ENCODE results near the gene SEPTIN12. TPM values are rescaled to one million over a fixed set of nuclear protein-coding genes. Genes with fewer than 3 reads are reported as not detected.

Gene SEPTIN12, protein sequence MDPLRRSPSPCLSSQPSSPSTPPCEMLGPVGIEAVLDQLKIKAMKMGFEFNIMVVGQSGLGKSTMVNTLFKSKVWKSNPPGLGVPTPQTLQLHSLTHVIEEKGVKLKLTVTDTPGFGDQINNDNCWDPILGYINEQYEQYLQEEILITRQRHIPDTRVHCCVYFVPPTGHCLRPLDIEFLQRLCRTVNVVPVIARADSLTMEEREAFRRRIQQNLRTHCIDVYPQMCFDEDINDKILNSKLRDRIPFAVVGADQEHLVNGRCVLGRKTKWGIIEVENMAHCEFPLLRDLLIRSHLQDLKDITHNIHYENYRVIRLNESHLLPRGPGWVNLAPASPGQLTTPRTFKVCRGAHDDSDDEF
- 0.35 TPM for total RNA-seq (2013)
- polyA plus RNA-seq (not detected), polyA minus RNA-seq (not detected in 2 replicates), total RNA-seq (0 to 0.60 (median 0.10) reads per million in 11 experiments)

DNA sequence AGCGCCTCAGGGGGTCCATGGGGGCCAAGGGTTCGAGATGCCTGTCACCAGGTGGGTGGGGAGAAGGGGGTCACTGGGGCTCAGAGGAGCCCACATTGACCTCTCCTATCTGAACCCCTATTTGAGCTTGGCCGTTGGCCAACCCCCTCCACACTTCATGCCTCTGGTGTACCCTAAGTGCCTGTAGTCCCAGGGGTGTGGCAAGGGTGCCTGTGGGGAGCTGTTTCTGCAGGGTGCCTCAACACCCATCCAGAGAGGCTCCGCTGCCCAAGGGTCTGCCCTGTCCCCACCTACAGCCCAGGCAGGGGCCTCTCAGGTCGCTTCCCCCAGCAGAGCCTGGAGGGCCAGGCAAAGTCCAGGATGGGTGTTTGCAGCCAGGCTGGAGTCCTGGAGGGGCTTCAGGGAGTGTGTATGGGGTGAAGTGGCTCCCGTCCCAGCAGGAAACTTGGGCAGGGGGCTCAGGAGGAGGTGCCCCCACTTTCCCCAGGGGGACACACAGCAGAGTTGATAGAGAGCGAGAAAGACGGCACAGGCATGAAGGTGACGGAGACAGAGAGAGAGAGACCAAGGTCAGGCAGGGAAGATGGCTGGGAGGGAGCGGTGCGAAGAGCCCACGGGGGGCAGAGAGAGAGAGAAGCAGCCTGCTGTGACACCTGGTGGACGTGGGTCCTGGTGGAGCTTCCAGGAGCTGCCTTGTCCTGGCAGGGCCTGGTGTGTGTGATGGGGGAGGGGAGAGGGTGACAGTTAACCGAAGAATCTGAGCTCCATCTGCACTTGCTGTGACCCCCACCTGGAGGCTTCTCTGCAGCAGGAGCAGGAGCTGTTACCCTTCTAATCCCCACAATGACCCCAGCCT lies at the start of gene SEPTIN12:
Gene SEPTIN12, minus strand, starts transcription at position 719 of the 856 bp plus-strand sequence. Its CDS starts 700 bp downstream, at position 19.
- H3K9me3 Mint-ChIP-seq: peaks cover 0 to 2% (median 0%) of the 10 kb centered on the region in 7 donors
- intact Hi-C loops (cut with micrococcal nuclease): no loop called here
- 90% methylated on average over 8 of the region's 14 CpGs for WGBS (ENCODE audit: insufficient coverage)

DNA sequence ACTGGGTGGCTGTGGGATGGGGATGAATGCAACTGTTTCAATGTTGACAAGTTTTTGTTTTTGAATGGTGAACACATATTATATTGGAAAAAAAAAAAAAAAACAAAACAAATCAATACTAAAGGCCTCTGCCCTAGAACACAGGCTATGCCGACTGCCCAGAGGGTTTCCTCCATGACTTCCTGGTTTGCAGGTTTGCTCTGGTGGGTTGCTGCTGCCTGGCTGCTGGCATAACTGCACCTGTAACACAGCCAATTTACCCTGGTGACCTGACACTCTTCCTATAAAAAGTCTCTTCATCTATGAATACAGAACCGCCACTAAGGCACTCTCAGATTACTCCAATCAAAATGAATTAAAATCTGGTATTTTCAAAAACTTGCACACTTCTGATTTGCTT lies 48.6 kb upstream of the SEPTIN12 start:
- DNase-seq: no peak
- H4K20me1 ChIP-seq (ENCODE audit: insufficient read depth, low read length): peaks cover 71% of the 10 kb centered on the region
- Mint-ChIP-seq H3K36me3 (peaks cover 76 to 96% of the 10 kb centered on the region in 2 donors), H3K27me3 (ENCODE audit: low read depth in 3 of 3) (peaks cover 0 to 3% (median 0%) of the 10 kb centered on the region in 3 donors), H3K9me3 (no peaks in the 10 kb centered on the region), H3K4me1 (peaks cover 4% of the 10 kb centered on the region), H3K4me3 (no peak overlapping the region), H3K27ac (peak overlapping the region in 3 of 7 donors; percentile 30 to 49 (median 38))
- H3K27me3 ChIP-seq (ENCODE audit: control insufficient read depth in 2 of 2, insufficient read depth in 2 of 2, low read length in 2 of 2): no peaks in the 10 kb centered on the region
- no peak overlapping the region for H2AFZ ChIP-seq (ENCODE audit: insufficient read depth, low read depth, low read length, poor library complexity, severe bottlenecking)
- no peaks in the 10 kb centered on the region for H3K4me1 ChIP-seq (ENCODE audit: control insufficient read depth in 1 of 2, insufficient read depth in 2 of 2, low read length in 2 of 2)
- no peak overlapping the region for H3K4me3 ChIP-seq (replicated peaks in 1 of 3; ENCODE audit: low read depth in 2 of 3, low read length in 3 of 3)
- H3K27ac ChIP-seq (ENCODE audit: low read depth in 1 of 2, low read length in 2 of 2): no peak overlapping the region
- WGBS (ENCODE audit: insufficient coverage): 100% methylated on average over 1 of the region's 2 CpGs
- no peak overlapping the region for H3K9ac ChIP-seq (ENCODE audit: insufficient read depth, low read length, poor library complexity, severe bottlenecking)
- intact Hi-C loops (cut with micrococcal nuclease): no loop called here
- peaks cover 59% of the 10 kb centered on the region for H3K79me2 ChIP-seq (ENCODE audit: insufficient read depth, low read length)
- H3K4me2 ChIP-seq (replicated peaks; ENCODE audit: extremely low read depth, low read length, poor library complexity, severe bottlenecking): no peak overlapping the region
- TF ChIP-seq, protein P1, sequence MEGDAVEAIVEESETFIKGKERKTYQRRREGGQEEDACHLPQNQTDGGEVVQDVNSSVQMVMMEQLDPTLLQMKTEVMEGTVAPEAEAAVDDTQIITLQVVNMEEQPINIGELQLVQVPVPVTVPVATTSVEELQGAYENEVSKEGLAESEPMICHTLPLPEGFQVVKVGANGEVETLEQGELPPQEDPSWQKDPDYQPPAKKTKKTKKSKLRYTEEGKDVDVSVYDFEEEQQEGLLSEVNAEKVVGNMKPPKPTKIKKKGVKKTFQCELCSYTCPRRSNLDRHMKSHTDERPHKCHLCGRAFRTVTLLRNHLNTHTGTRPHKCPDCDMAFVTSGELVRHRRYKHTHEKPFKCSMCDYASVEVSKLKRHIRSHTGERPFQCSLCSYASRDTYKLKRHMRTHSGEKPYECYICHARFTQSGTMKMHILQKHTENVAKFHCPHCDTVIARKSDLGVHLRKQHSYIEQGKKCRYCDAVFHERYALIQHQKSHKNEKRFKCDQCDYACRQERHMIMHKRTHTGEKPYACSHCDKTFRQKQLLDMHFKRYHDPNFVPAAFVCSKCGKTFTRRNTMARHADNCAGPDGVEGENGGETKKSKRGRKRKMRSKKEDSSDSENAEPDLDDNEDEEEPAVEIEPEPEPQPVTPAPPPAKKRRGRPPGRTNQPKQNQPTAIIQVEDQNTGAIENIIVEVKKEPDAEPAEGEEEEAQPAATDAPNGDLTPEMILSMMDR (IDR thresholded peaks at IDR 0.05): no peak
- H3K9me3 ChIP-seq (replicated peaks in 1 of 2; ENCODE audit: control insufficient read depth in 1 of 2, insufficient read depth in 1 of 2, low read length in 2 of 2): no peaks in the 10 kb centered on the region
- peaks cover 88 to 97% of the 10 kb centered on the region in 2 donors for H3K36me3 ChIP-seq (replicated peaks in 1 of 2; ENCODE audit: control insufficient read depth in 1 of 2, insufficient read depth in 2 of 2, low read length in 2 of 2)

More for the DNA sequence above, at the start of gene SEPTIN12:
- Histone ChIP-seq H4K20me1 (ENCODE audit: insufficient read depth, low read length) (no peaks in the 10 kb centered on the region), H3K27me3 (ENCODE audit: control insufficient read depth in 2 of 2, insufficient read depth in 2 of 2, low read length in 2 of 2) (no peaks in the 10 kb centered on the region), H2AFZ (ENCODE audit: insufficient read depth, low read depth, low read length, poor library complexity, severe bottlenecking) (no peak within 1 kb of the TSS), H3K4me1 (ENCODE audit: control insufficient read depth in 1 of 2, insufficient read depth in 2 of 2, low read length in 2 of 2) (peaks cover 2% of the 10 kb centered on the region in 2 donors), H3K27ac (ENCODE audit: low read depth in 1 of 2, low read length in 2 of 2) (no peak within 1 kb of the TSS), H3K79me2 (ENCODE audit: insufficient read depth, low read length) (no peaks in the 10 kb centered on the region), H3K9ac (ENCODE audit: insufficient read depth, low read length, poor library complexity, severe bottlenecking) (no peak within 1 kb of the TSS), H3K4me2 (replicated peaks; ENCODE audit: extremely low read depth, low read length, poor library complexity, severe bottlenecking) (no peak within 1 kb of the TSS), H3K9me3 (replicated peaks in 1 of 2; ENCODE audit: control insufficient read depth in 1 of 2, insufficient read depth in 1 of 2, low read length in 2 of 2) (no peaks in the 10 kb centered on the region), H3K36me3 (replicated peaks in 1 of 2; ENCODE audit: control insufficient read depth in 1 of 2, insufficient read depth in 2 of 2, low read length in 2 of 2) (no peaks in the 10 kb centered on the region), H3K4me3 (replicated peaks in 1 of 3; ENCODE audit: low read depth in 2 of 3, low read length in 3 of 3) (no peak within 1 kb of the TSS)
- H3K4me3 Mint-ChIP-seq: no peak within 1 kb of the TSS
- no peak for DNase-seq
- H3K27me3 Mint-ChIP-seq (ENCODE audit: low read depth in 3 of 3): peaks cover 1 to 6% (median 5%) of the 10 kb centered on the region in 3 donors
- H3K27ac Mint-ChIP-seq: no peak within 1 kb of the TSS
- peaks cover 7% of the 10 kb centered on the region for H3K4me1 Mint-ChIP-seq
- TF ChIP-seq, protein P1 (IDR thresholded peaks at IDR 0.05): no peak
- no peaks in the 10 kb centered on the region for H3K36me3 Mint-ChIP-seq
